K562 (cell line): ENCODE data around the gene ABCB9. TPM values are rescaled to one million over a fixed set of nuclear protein-coding genes. Genes with fewer than 3 reads are reported as not detected.
A peak's percentile ranks its signal among the peaks of the same experiment; 100 is the strongest.

Source experiments
- CC2D1A ChIP-seq: fragments of 450-650 bp; IDR thresholded peaks from 2 replicates; pipeline ENCODE4 v1.6.1; 2017; ENCODE audit warnings: mild to moderate bottlenecking
- FIP1L1 ChIP-seq: fragments of 200-400 bp; formaldehyde crosslinking; IDR thresholded peaks from 2 replicates; pipeline ENCODE4 v1.6.1; 2018; ENCODE audit warnings: mild to moderate bottlenecking, low read depth, low read length; ENCODE audit not compliant: poor library complexity, severe bottlenecking
- FUS ChIP-seq: fragments of 200-400 bp; formaldehyde crosslinking; optimal IDR thresholded peaks from 2 replicates; pipeline ENCODE3; 2017; ENCODE audit warnings: low read depth, low read length
- GATAD2A ChIP-seq: fragments of 450-650 bp; IDR thresholded peaks from 2 replicates; pipeline ENCODE4 v1.6.1; 2017
- GTF2E2 ChIP-seq: fragments of 200-800 bp; sonication (Bioruptor generic); IDR thresholded peaks from 2 replicates; pipeline ENCODE4 v1.6.1; 2016; ENCODE audit warnings: missing genetic modification characterization, missing compliant biosample characterization
- ILK ChIP-seq: fragments of 450-650 bp; IDR thresholded peaks from 2 replicates; pipeline ENCODE4 v1.6.1; 2016; ENCODE audit warnings: missing genetic modification characterization, low read depth, mild to moderate bottlenecking, missing compliant biosample characterization, moderate library complexity, borderline replicate concordance
- MCM5 ChIP-seq: fragments of 450-650 bp; IDR thresholded peaks from 2 replicates; pipeline ENCODE4 v1.6.1; 2016; ENCODE audit warnings: low read depth
- OTX1 ChIP-seq: fragments of 450-650 bp; formaldehyde crosslinking; IDR thresholded peaks from 2 replicates; pipeline ENCODE4 v1.4.0; 2022; ENCODE audit warnings: mild to moderate bottlenecking
- POLR2G ChIP-seq: fragments of 200-400 bp; formaldehyde crosslinking; IDR thresholded peaks from 2 replicates; pipeline ENCODE4 v1.6.1; 2017; ENCODE audit warnings: low read depth, mild to moderate bottlenecking, antibody characterized with exemption, low read length, moderate library complexity
- SETDB1 ChIP-seq: IDR thresholded peaks from one replicate; pipeline ENCODE4 v1.6.1; 2012; ENCODE audit warnings: low read length, control low read depth, inconsistent platforms
- SIRT6 ChIP-seq: IDR thresholded peaks from one replicate; pipeline ENCODE4 v1.6.1; 2012; ENCODE audit warnings: low read depth, mild to moderate bottlenecking, control low read depth, inconsistent platforms, low read length, moderate library complexity
- SMAD1 ChIP-seq: fragments of 150-350 bp; IDR thresholded peaks from 2 replicates; pipeline ENCODE4 v1.6.1; 2014; ENCODE audit warnings: low read length, low read depth; ENCODE audit not compliant: partially characterized antibody
- SMARCA5 ChIP-seq: fragments of 450-650 bp; IDR thresholded peaks from 2 replicates; pipeline ENCODE4 v1.6.1; 2016
- SNIP1 ChIP-seq: fragments of 450-650 bp; IDR thresholded peaks from 2 replicates; pipeline ENCODE4 v1.7.1; 2017; ENCODE audit warnings: low read depth, mild to moderate bottlenecking
- ZKSCAN8 ChIP-seq: fragments of 200-800 bp; sonication (Bioruptor generic); IDR thresholded peaks from 2 replicates; pipeline ENCODE4 v1.6.1; 2016; ENCODE audit warnings: missing genetic modification characterization, missing compliant biosample characterization
- ZNF175 ChIP-seq: fragments of 200-800 bp; sonication (Bioruptor generic); IDR thresholded peaks from 2 replicates; pipeline ENCODE4 v1.6.1; 2016; ENCODE audit warnings: low read depth, mild to moderate bottlenecking, missing genetic modification characterization, missing compliant biosample characterization
- ZNF695 ChIP-seq: fragments of 450-650 bp; formaldehyde crosslinking; IDR thresholded peaks from 2 replicates; pipeline ENCODE4 v1.4.0; 2020; ENCODE audit warnings: mild to moderate bottlenecking, moderate library complexity
- polyA plus RNA-seq, 8 experiments: library from polyadenylated mRNA; depleted of rRNA in 4 of 8; stranded (reverse) in 5 of 8; unstranded in 3 of 8; fragments of >200 nt; fragmentation: Nextera tagmentation in 2 of 8; fragmentation: Illumina TruSeq in 1 of 8; extraction: Ambion mirVana in 2 of 8; extraction: Trizol in 1 of 8; gene quantifications; 2 replicates each; pipeline versions ENCODE4 v1.2.1 to v1.2.3, GENCODE V29; 2011 to 2014; ENCODE audit warnings: inconsistent platforms in 1 of 8, missing spikeins in 1 of 8
- total RNA-seq, 7 experiments: library from RNA; depleted of rRNA in 6 of 7; stranded (reverse); fragments of >200 nt in 6 of 7; fragmentation: Illumina TruSeq in 2 of 7; extraction: Trizol in 2 of 7; gene quantifications; 2 replicates each; pipeline versions ENCODE4 v1.2.1 to v1.2.3, GENCODE V29; 2011 to 2021; ENCODE audit warnings: low replicate concordance in 1 of 7
- TF ChIP-seq, protein P1 (sequence below): sonication (generic); formaldehyde crosslinking; IDR thresholded peaks from 2 replicates; pipeline ENCODE4 v1.8.0; 2023; ENCODE audit warnings: missing genetic modification reagents, mild to moderate bottlenecking, borderline replicate concordance
- TF ChIP-seq, protein P2 (sequence below): fragments of 250-450 bp; sonication (Bioruptor Pico); IDR thresholded peaks from 2 replicates; pipeline ENCODE4 v1.5.0; 2021
- TF ChIP-seq, protein P3 (sequence below): IDR thresholded peaks from 3 replicates; pipeline ENCODE4 v1.6.1; 2011; ENCODE audit warnings: borderline replicate concordance, mild to moderate bottlenecking; ENCODE audit not compliant: insufficient read length, insufficient read depth

ABCB9 gene
- total and polyA plus RNA-seq, 9 of the 15 experiments (the other 6 are each of a cell fraction or from before 2014, with no cell fraction given), result 0.20 to 12.6 (median 6.2) TPM

DNA sequence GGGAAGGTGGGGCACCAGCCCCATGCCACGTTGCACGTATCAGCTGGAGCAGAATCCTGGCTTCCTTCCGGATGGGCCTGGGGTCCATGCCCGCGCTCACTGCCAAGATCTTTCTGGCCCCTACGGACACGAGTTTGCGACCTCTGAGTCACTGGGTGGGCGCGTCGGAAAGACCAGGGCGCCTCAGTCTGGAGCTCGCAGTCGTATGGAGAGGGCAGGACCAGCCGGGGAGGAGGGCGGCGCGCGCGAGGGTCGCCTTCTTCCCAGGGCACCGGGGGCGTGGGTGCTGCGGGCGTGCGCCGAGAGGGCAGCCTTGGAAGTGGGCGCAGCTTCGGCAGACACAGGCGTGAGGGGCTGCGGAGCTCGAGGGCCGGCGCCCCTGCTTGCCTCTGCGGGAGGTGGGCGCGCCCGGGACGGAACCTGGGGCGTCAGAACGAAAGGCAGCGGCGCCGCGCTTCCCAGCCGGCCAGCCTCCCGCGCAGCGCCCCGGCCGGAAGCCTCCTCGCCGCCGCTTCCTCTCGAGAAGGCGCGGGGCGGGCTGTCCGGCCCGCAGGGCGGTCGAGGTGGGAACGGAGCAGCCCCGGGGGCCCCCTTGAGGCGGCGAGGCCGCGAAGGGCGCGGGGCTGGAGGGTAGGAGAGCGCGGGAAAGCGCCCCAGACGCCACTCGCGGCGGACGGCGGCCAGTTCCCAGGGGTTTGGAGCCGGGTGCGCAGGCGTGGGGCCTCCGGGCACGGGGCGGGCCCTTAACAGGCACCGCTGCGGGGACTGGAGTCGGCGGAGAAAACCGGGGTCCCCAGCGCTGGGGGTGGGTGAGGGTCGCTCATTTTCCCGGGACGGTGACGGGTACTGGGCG is 14.1 kb upstream of the ABCB9 start, which contains the start of gene ARL6IP4 (continued):
- TF ChIP-seq, protein P1, sequence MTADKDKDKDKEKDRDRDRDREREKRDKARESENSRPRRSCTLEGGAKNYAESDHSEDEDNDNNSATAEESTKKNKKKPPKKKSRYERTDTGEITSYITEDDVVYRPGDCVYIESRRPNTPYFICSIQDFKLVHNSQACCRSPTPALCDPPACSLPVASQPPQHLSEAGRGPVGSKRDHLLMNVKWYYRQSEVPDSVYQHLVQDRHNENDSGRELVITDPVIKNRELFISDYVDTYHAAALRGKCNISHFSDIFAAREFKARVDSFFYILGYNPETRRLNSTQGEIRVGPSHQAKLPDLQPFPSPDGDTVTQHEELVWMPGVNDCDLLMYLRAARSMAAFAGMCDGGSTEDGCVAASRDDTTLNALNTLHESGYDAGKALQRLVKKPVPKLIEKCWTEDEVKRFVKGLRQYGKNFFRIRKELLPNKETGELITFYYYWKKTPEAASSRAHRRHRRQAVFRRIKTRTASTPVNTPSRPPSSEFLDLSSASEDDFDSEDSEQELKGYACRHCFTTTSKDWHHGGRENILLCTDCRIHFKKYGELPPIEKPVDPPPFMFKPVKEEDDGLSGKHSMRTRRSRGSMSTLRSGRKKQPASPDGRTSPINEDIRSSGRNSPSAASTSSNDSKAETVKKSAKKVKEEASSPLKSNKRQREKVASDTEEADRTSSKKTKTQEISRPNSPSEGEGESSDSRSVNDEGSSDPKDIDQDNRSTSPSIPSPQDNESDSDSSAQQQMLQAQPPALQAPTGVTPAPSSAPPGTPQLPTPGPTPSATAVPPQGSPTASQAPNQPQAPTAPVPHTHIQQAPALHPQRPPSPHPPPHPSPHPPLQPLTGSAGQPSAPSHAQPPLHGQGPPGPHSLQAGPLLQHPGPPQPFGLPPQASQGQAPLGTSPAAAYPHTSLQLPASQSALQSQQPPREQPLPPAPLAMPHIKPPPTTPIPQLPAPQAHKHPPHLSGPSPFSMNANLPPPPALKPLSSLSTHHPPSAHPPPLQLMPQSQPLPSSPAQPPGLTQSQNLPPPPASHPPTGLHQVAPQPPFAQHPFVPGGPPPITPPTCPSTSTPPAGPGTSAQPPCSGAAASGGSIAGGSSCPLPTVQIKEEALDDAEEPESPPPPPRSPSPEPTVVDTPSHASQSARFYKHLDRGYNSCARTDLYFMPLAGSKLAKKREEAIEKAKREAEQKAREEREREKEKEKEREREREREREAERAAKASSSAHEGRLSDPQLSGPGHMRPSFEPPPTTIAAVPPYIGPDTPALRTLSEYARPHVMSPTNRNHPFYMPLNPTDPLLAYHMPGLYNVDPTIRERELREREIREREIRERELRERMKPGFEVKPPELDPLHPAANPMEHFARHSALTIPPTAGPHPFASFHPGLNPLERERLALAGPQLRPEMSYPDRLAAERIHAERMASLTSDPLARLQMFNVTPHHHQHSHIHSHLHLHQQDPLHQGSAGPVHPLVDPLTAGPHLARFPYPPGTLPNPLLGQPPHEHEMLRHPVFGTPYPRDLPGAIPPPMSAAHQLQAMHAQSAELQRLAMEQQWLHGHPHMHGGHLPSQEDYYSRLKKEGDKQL, result no peak
- TF ChIP-seq ZNF695 (CRISPR knock-in tag) (no peak), SIRT6 (no peak), MCM5 (no peak), SMARCA5 (no peak), CC2D1A (no peak), ILK (no peak), FUS (peak; percentile 35), OTX1 (CRISPR knock-in tag) (peak; percentile 39; the same call in 1 of the 2 replicates), SMAD1 (no peak), SNIP1 (no peak), GTF2E2 (tag) (peak; percentile 90; the same call in 1 of the 2 replicates), ZKSCAN8 (no peak), GATAD2A (no peak), ZNF175 (CRISPR knock-in tag) (0 out of 2 replicates have a peak, but pooled peaks have one; percentile 41), POLR2G (peak; percentile 92), SETDB1 (no peak), FIP1L1 (peak; percentile 44)
- TF ChIP-seq, protein P2, sequence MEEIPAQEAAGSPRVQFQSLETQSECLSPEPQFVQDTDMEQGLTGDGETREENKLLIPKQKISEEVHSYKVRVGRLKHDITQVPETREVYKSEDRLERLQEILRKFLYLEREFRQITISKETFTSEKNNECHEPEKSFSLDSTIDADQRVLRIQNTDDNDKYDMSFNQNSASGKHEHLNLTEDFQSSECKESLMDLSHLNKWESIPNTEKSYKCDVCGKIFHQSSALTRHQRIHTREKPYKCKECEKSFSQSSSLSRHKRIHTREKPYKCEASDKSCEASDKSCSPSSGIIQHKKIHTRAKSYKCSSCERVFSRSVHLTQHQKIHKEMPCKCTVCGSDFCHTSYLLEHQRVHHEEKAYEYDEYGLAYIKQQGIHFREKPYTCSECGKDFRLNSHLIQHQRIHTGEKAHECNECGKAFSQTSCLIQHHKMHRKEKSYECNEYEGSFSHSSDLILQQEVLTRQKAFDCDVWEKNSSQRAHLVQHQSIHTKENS (CRISPR knock-in tag), result no peak
- TF ChIP-seq, protein P3, sequence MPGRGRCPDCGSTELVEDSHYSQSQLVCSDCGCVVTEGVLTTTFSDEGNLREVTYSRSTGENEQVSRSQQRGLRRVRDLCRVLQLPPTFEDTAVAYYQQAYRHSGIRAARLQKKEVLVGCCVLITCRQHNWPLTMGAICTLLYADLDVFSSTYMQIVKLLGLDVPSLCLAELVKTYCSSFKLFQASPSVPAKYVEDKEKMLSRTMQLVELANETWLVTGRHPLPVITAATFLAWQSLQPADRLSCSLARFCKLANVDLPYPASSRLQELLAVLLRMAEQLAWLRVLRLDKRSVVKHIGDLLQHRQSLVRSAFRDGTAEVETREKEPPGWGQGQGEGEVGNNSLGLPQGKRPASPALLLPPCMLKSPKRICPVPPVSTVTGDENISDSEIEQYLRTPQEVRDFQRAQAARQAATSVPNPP, result no peak
